ENCODE measurements around the gene ZSWIM6.
"Not testable (repeated sequence)": the region's sequence is repeated elsewhere in the genome, so short reads cannot be mapped to it uniquely, and the experiment has no call there.

ZSWIM6 gene

GRCh38 chr5:61407706-61408270 is 75.7 kb downstream of the ZSWIM6 start:
- DNase-seq (ENCODE audit: low spot score) = no peak

GRCh38 chr5:61408476-61409168 is 76.6 kb downstream of the ZSWIM6 start:
- DNase-seq (ENCODE audit: low spot score) = peak; percentile 97

GRCh38 chr5:61409568-61409967 is 77.5 kb downstream of the ZSWIM6 start:
- DNase-seq (ENCODE audit: low spot score) = peak; percentile 58

- DNase-seq (ENCODE audit: low spot score) = no peak
Measured at GRCh38 chr5:61410811-61411210, 78.8 kb downstream of the ZSWIM6 start.

GRCh38 chr5:61412361-61412760 is 80.3 kb downstream of the ZSWIM6 start:
- DNase-seq (ENCODE audit: low spot score) = peak; percentile 50

- not testable (repeated sequence) for DNase-seq (ENCODE audit: low spot score)
Measured at GRCh38 chr5:61413205-61413604, 81.1 kb downstream of the ZSWIM6 start.

- DNase-seq (ENCODE audit: low spot score) = no peak
Measured at GRCh38 chr5:61414806-61415205, 82.7 kb downstream of the ZSWIM6 start.

- DNase-seq (ENCODE audit: low spot score) = no peak
Measured at GRCh38 chr5:61416010-61416409, 84.0 kb downstream of the ZSWIM6 start.

- no peak for DNase-seq (ENCODE audit: low spot score)
Measured at GRCh38 chr5:61416420-61416819, 84.4 kb downstream of the ZSWIM6 start.

- DNase-seq (ENCODE audit: low spot score) = no peak
Measured at GRCh38 chr5:61417340-61417739, 85.3 kb downstream of the ZSWIM6 start.

GRCh38 chr5:61417851-61418250 is 85.8 kb downstream of the ZSWIM6 start:
- DNase-seq (ENCODE audit: low spot score) = no peak

GRCh38 chr5:61419106-61419505 is 87.0 kb downstream of the ZSWIM6 start:
- no peak for DNase-seq (ENCODE audit: low spot score)

- no peak for DNase-seq (ENCODE audit: low spot score)
Measured at GRCh38 chr5:61420016-61420415, 88.0 kb downstream of the ZSWIM6 start.

GRCh38 chr5:61421262-61421661 is 89.2 kb downstream of the ZSWIM6 start:
- DNase-seq (ENCODE audit: low spot score) = not testable (repeated sequence)

- no peak for DNase-seq (ENCODE audit: low spot score)
Measured at GRCh38 chr5:61423487-61424145, 91.6 kb downstream of the ZSWIM6 start.

- DNase-seq (ENCODE audit: low spot score) = no peak
Measured at GRCh38 chr5:61425918-61426317, 93.9 kb downstream of the ZSWIM6 start.

- no peak for DNase-seq (ENCODE audit: low spot score)
Measured at GRCh38 chr5:61429906-61430305, 97.8 kb downstream of the ZSWIM6 start.

- DNase-seq (ENCODE audit: low spot score) = peak; percentile 81
Measured at GRCh38 chr5:61431923-61432620, 100.0 kb downstream of the ZSWIM6 start.

- no peak for DNase-seq (ENCODE audit: low spot score)
Measured at GRCh38 chr5:61435368-61435767, 103.3 kb downstream of the ZSWIM6 start.

- DNase-seq (ENCODE audit: low spot score) = no peak
Measured at GRCh38 chr5:61438298-61438970, 106.4 kb downstream of the ZSWIM6 start.

GRCh38 chr5:61440086-61440485 is 108.0 kb downstream of the ZSWIM6 start:
- DNase-seq (ENCODE audit: low spot score) = no peak

GRCh38 chr5:61440596-61440995 is 108.5 kb downstream of the ZSWIM6 start:
- DNase-seq (ENCODE audit: low spot score) = no peak
